Smooth muscle cell (in vitro differentiated cells): Measurements from ENCODE around the gene SEPTIN3. TPM values are rescaled to one million over a fixed set of nuclear protein-coding genes. Genes with fewer than 3 reads are reported as not detected.

ENCODE experiments used
- DNase-seq: peaks from one replicate; lab custom pipeline; 2025; ENCODE audit not compliant: unreplicated experiment; lab: John Stamatoyannopoulos, UW
- H2AFZ ChIP-seq: fragments of 200-600 bp; sonication (generic); 2 replicates; pipeline ENCODE4 v1.6.0; 2016; ENCODE audit warnings: antibody characterized with exemption, low read depth, mild to moderate bottlenecking
- H3F3A ChIP-seq: fragments of 200-600 bp; sonication (generic); 2 replicates; pipeline ENCODE4 v1.6.0; 2017; ENCODE audit warnings: antibody characterized with exemption, low read depth
- H3K27ac ChIP-seq: fragments of 200-600 bp; sonication (generic); 2 replicates; pipeline ENCODE4 v1.5.1; 2016; ENCODE audit warnings: low read depth, mild to moderate bottlenecking
- H3K27me3 ChIP-seq: fragments of 200-600 bp; sonication (generic); 2 replicates; pipeline ENCODE4 v1.6.1; 2016; ENCODE audit warnings: low read depth, mild to moderate bottlenecking
- H3K36me3 ChIP-seq: fragments of 200-600 bp; sonication (generic); 2 replicates; pipeline ENCODE4 v1.5.1; 2016; ENCODE audit warnings: low read depth
- H3K4me1 ChIP-seq: fragments of 200-600 bp; sonication (generic); 2 replicates; pipeline ENCODE4 v1.5.1; 2016; ENCODE audit warnings: low read depth
- H3K4me2 ChIP-seq: fragments of 200-600 bp; sonication (generic); 2 replicates; pipeline ENCODE4 v1.6.0; 2016; ENCODE audit warnings: mild to moderate bottlenecking
- H3K4me3 ChIP-seq: fragments of 200-600 bp; sonication (generic); 2 replicates; pipeline ENCODE4 v1.5.1; 2016; ENCODE audit warnings: mild to moderate bottlenecking
- H3K79me2 ChIP-seq: fragments of 200-600 bp; sonication (generic); 2 replicates; pipeline ENCODE4 v1.6.0; 2016; ENCODE audit warnings: low read depth, mild to moderate bottlenecking
- H3K9ac ChIP-seq: fragments of 200-600 bp; sonication (generic); 2 replicates; pipeline ENCODE4 v1.6.0; 2016; ENCODE audit warnings: low read depth
- H3K9me3 ChIP-seq: fragments of 200-600 bp; sonication (generic); replicated peaks from 2 replicates; pipeline ENCODE4 v1.5.1; 2016; ENCODE audit warnings: low read depth
- H4K20me1 ChIP-seq: fragments of 200-600 bp; sonication (generic); 2 replicates; pipeline ENCODE4 v1.6.0; 2016; ENCODE audit warnings: low read depth
- CTCF ChIP-seq: fragments of 200-600 bp; sonication (generic); IDR thresholded peaks from 2 replicates; pipeline ENCODE4 v1.5.1; 2017; ENCODE audit warnings: borderline replicate concordance, mild to moderate bottlenecking, antibody characterized with exemption; ENCODE audit not compliant: insufficient read depth, poor library complexity, severe bottlenecking
- WGBS: methylation state at CpG from one replicate; pipeline ENCODE4 v1.1.7; 2016; ENCODE audit warnings: low lambda C conversion rate; 5-methylcytosine and 5-hydroxymethylcytosine counted together
- polyA plus RNA-seq: library from polyadenylated mRNA; unstranded; fragments of >200 nt; fragmentation: Nextera tagmentation; extraction: Ambion mirVana; gene quantifications from 2 replicates; pipeline ENCODE4 v1.2.1, GENCODE V29; 2016
- total RNA-seq: library from RNA; depleted of rRNA; stranded (reverse); fragments of >200 nt; gene quantifications from 2 replicates; pipeline ENCODE4 v1.2.3, GENCODE V29; 2014

Gene SEPTIN3
- total and polyA plus RNA-seq, 2 experiments from 2014 or later = 0.99 to 1.1 TPM

- H2AFZ ChIP-seq = no peak overlapping the region
- H3K36me3 ChIP-seq = no peaks in the 10 kb centered on the region
- TF ChIP-seq CTCF = no peak
- H3K4me3 ChIP-seq = no peak overlapping the region
- no peaks in the 10 kb centered on the region for H3K79me2 ChIP-seq
- no peaks in the 10 kb centered on the region for H3F3A ChIP-seq
- H3K4me1 ChIP-seq = peaks cover 10% of the 10 kb centered on the region
- H4K20me1 ChIP-seq = no peaks in the 10 kb centered on the region
- no peak overlapping the region for H3K9ac ChIP-seq
- no peak overlapping the region for H3K27ac ChIP-seq
- 90% methylated on average over 4 of the region's 4 CpGs for WGBS
- H3K27me3 ChIP-seq = peaks cover 32% of the 10 kb centered on the region
- DNase-seq = no peak
- H3K9me3 ChIP-seq = no peaks in the 10 kb centered on the region
- no peak overlapping the region for H3K4me2 ChIP-seq
Measured at GRCh38 chr22:41922940-41923594, 46.2 kb upstream of the SEPTIN3 start.

- Histone ChIP-seq H3K9ac (no peak overlapping the region), H4K20me1 (no peaks in the 10 kb centered on the region), H3K4me1 (peaks cover 10% of the 10 kb centered on the region), H3K9me3 (no peaks in the 10 kb centered on the region), H3K4me3 (no peak overlapping the region), H3K27ac (no peak overlapping the region), H3K27me3 (peaks cover 30% of the 10 kb centered on the region), H2AFZ (no peak overlapping the region), H3K79me2 (no peaks in the 10 kb centered on the region), H3K36me3 (no peaks in the 10 kb centered on the region), H3F3A (no peaks in the 10 kb centered on the region), H3K4me2 (no peak overlapping the region)
- no peak for DNase-seq
- TF ChIP-seq CTCF = no peak
- 94% methylated on average over 14 of the region's 14 CpGs for WGBS
Measured at GRCh38 chr22:41923595-41924276, 45.5 kb upstream of the SEPTIN3 start.

GRCh38 chr22:41925783-41926460 lies 43.3 kb upstream of the SEPTIN3 start:
- Histone ChIP-seq H3K4me3 (peak overlapping the region; percentile 38), H3K9ac (no peak overlapping the region)
- 5% methylated on average over 26 of the region's 48 CpGs for WGBS

More at GRCh38 chr22:41925783-41926460, 43.3 kb upstream of the SEPTIN3 start:
- H3K4me2 ChIP-seq = peak overlapping the region; percentile 84
- peaks cover 3% of the 10 kb centered on the region for H3K4me1 ChIP-seq
- DNase-seq = peak; percentile 14
- TF ChIP-seq CTCF = peak; percentile 70
- no peaks in the 10 kb centered on the region for H3K79me2 ChIP-seq
- H3K27me3 ChIP-seq = peaks cover 30% of the 10 kb centered on the region
- no peaks in the 10 kb centered on the region for H3K9me3 ChIP-seq
- H4K20me1 ChIP-seq = no peaks in the 10 kb centered on the region
- no peaks in the 10 kb centered on the region for H3K36me3 ChIP-seq
- no peaks in the 10 kb centered on the region for H3F3A ChIP-seq
- no peak overlapping the region for H3K27ac ChIP-seq
- no peak overlapping the region for H2AFZ ChIP-seq
